GM23248 (cell line): ENCODE results near the gene DCAF4. TPM values are rescaled to one million over a fixed set of nuclear protein-coding genes. Genes with fewer than 3 reads are reported as not detected.
"Not testable (repeated sequence)": the region's sequence is repeated elsewhere in the genome, so short reads cannot be mapped to it uniquely, and the experiment has no call there.

Source experiments
- DNase-seq: peaks from one replicate; pipeline ENCODE4 v3.0.0-alpha.2; 2015
- H2AFZ ChIP-seq: fragments of 200-600 bp; sonication (generic); 2 replicates; pipeline ENCODE4 v1.6.1; 2016; ENCODE audit warnings: antibody characterized with exemption
- H3F3A ChIP-seq: fragments of 200-600 bp; sonication (generic); 2 replicates; pipeline ENCODE4 v1.6.1; 2016; ENCODE audit warnings: mild to moderate bottlenecking, antibody characterized with exemption, mixed run types; ENCODE audit not compliant: insufficient read depth
- H3K27ac ChIP-seq: fragments of 200-600 bp; sonication (generic); 2 replicates; pipeline ENCODE4 v1.5.1; 2016; ENCODE audit warnings: mild to moderate bottlenecking
- H3K27me3 ChIP-seq: fragments of 200-600 bp; sonication (generic); replicated peaks from 2 replicates; pipeline ENCODE4 v1.6.1; 2016; ENCODE audit warnings: mild to moderate bottlenecking; ENCODE audit not compliant: insufficient read depth
- H3K36me3 ChIP-seq: fragments of 200-600 bp; sonication (generic); 2 replicates; pipeline ENCODE4 v1.6.1; 2016; ENCODE audit warnings: low read depth, mild to moderate bottlenecking
- H3K4me1 ChIP-seq: fragments of 200-600 bp; sonication (generic); 2 replicates; pipeline ENCODE4 v1.6.1; 2016; ENCODE audit warnings: mild to moderate bottlenecking; ENCODE audit not compliant: insufficient read depth
- H3K4me2 ChIP-seq: fragments of 200-600 bp; sonication (generic); one replicate; pipeline ENCODE4 v1.6.1; 2016; ENCODE audit warnings: mild to moderate bottlenecking; ENCODE audit not compliant: unreplicated experiment
- H3K4me3 ChIP-seq: fragments of 200-600 bp; sonication (generic); 2 replicates; pipeline ENCODE4 v1.5.1; 2016; ENCODE audit warnings: mild to moderate bottlenecking
- H3K79me2 ChIP-seq: fragments of 200-600 bp; sonication (generic); 2 replicates; pipeline ENCODE4 v1.6.1; 2016; ENCODE audit warnings: mild to moderate bottlenecking; ENCODE audit not compliant: insufficient read depth
- H3K9ac ChIP-seq: fragments of 200-600 bp; sonication (generic); 2 replicates; pipeline ENCODE4 v1.6.1; 2016; ENCODE audit warnings: mild to moderate bottlenecking
- H3K9me2 ChIP-seq: fragments of 200-600 bp; sonication (generic); 2 replicates; pipeline ENCODE4 v1.6.1; 2016; ENCODE audit warnings: mixed run types, mild to moderate bottlenecking, moderate library complexity; ENCODE audit not compliant: insufficient read depth
- H3K9me3 ChIP-seq: fragments of 200-600 bp; sonication (generic); one replicate; pipeline ENCODE4 v1.6.1; 2017; ENCODE audit warnings: low read depth
- H4K20me1 ChIP-seq: fragments of 200-600 bp; sonication (generic); 2 replicates; pipeline ENCODE4 v1.6.0; 2016; ENCODE audit not compliant: insufficient read depth
- EZH2 ChIP-seq: fragments of 200-600 bp; sonication (generic); IDR thresholded peaks from 2 replicates; pipeline ENCODE4 v1.6.1; 2018; ENCODE audit warnings: antibody characterized with exemption, mild to moderate bottlenecking; ENCODE audit not compliant: insufficient read depth, poor library complexity, severe bottlenecking
- EZH2phosphoT487 ChIP-seq: fragments of 200-600 bp; sonication (generic); IDR thresholded peaks from 2 replicates; pipeline ENCODE4 v1.6.1; 2018; ENCODE audit warnings: antibody characterized with exemption, moderate library complexity, mild to moderate bottlenecking, low read depth; ENCODE audit not compliant: insufficient read depth
- WGBS, 2 experiments: methylation state at CpG; one replicate each; pipeline ENCODE4 v1.1.6; 2015 to 2017; ENCODE audit warnings: low lambda C conversion rate in 2 of 2, low coverage in 1 of 2; ENCODE audit errors: missing lambda C conversion rate in 2 of 2; 5-methylcytosine and 5-hydroxymethylcytosine counted together
- in situ Hi-C: fragments of 300-500 bp; cut with MboI; formaldehyde crosslinking; loops from 2 replicates; pipeline ENCODE4 v1.15.0; 2020
- polyA plus RNA-seq: library from polyadenylated mRNA; unstranded; fragments of >200 nt; fragmentation: Nextera tagmentation; extraction: Ambion mirVana; gene quantifications from 2 replicates; pipeline ENCODE4 v1.2.1, GENCODE V29; 2016
- total RNA-seq: library from RNA; depleted of rRNA; stranded (reverse); fragments of >200 nt; shearing (Covaris generic); gene quantifications from 2 replicates; pipeline ENCODE4 v1.2.3, GENCODE V29; 2014

The DCAF4 gene
- total and polyA plus RNA-seq, 2 experiments from 2014 or later: 17.1 to 20.4 TPM

DNA sequence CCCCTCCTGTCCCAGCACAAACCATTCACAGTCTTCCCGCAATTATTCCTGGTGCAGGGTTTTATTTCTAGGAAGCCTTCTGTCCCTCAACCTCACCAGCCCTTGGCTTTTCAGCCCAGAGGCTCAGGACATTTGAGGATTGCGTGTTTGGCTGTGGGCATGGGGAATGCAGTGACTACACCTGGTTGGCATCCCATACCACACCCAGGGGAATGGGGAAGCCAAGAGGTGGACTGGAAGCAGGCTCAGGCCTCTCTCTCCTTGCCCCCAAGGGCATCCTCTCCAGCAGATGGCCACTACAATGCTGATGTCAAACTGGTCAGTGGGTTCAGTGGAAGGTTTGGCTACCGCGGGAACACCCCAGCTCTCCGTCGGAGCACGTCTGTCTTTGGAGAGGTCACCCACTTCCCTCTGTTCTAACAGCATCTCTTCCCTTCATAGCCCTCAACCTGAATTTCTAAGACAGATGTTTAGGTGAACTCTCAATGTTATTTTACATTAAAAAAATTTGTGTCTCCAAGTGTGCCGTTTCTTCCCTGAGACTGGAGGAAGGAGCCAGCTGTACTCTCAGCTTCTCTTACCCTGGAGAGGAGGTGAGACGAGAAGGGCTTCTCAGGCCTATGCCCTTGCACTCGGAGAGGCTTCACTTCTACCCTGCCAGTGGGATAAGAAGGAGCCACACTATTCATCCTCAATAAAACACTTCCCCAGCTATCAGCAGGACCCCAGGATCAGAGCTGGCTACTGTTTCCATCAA is 35.5 kb downstream of the DCAF4 start:
- 72 to 73% methylated on average over 10 of the region's 10 CpGs for WGBS, 2 experiments
- Histone ChIP-seq H3K4me2 (no peak overlapping the region), H3K27ac (peak overlapping the region; percentile 24)

DNA sequence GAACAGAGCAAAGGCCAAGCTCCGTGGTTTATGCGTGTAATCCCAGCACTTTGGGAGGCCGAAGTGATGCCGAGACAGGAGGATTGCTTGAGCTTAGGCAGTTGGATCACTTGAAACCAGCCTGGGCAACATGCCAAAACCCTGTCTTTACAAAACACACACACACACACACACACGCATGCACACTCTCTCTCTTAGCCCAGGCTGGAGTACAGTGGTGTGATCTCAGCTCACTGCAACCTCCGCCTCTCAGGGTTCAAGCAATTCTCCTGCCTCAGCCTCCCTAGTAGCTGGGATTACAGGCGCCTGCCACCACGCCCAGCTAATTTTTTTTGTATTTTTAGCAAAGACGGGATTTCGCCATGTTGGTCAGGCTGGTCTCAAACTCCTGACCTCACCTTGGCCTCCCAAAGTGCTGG is 36.1 kb downstream of the DCAF4 start:
- H3K27ac ChIP-seq, in situ Hi-C loops, H3K36me3 ChIP-seq, H3K9me2 ChIP-seq, H3K9me3 ChIP-seq, H3K4me1 ChIP-seq, H3K9ac ChIP-seq, H4K20me1 ChIP-seq, H3K27me3 ChIP-seq, H3K4me2 ChIP-seq, H3K79me2 ChIP-seq, H2AFZ ChIP-seq, H3K4me3 ChIP-seq: not testable (repeated sequence)
- 61 to 70% methylated on average over 10 of the region's 10 CpGs for WGBS, 2 experiments
- DNase-seq: peak; percentile 38
- H3F3A ChIP-seq: peaks cover 45% of the 10 kb centered on the region

More for the DNA sequence above, 35.5 kb downstream of the DCAF4 start:
- Histone ChIP-seq H4K20me1 (no peaks in the 10 kb centered on the region), H2AFZ (no peak overlapping the region), H3K36me3 (no peaks in the 10 kb centered on the region), H3F3A (peaks cover 44% of the 10 kb centered on the region), H3K79me2 (no peaks in the 10 kb centered on the region), H3K9me3 (no peaks in the 10 kb centered on the region), H3K4me1 (no peaks in the 10 kb centered on the region), H3K4me3 (no peak overlapping the region), H3K27me3 (no peaks in the 10 kb centered on the region), H3K9ac (no peak overlapping the region), H3K9me2 (no peaks in the 10 kb centered on the region)
- no peak for TF ChIP-seq EZH2phosphoT487
- TF ChIP-seq EZH2: no peak
- peak; percentile 47 for DNase-seq
- in situ Hi-C loops: no loop called here

DNA sequence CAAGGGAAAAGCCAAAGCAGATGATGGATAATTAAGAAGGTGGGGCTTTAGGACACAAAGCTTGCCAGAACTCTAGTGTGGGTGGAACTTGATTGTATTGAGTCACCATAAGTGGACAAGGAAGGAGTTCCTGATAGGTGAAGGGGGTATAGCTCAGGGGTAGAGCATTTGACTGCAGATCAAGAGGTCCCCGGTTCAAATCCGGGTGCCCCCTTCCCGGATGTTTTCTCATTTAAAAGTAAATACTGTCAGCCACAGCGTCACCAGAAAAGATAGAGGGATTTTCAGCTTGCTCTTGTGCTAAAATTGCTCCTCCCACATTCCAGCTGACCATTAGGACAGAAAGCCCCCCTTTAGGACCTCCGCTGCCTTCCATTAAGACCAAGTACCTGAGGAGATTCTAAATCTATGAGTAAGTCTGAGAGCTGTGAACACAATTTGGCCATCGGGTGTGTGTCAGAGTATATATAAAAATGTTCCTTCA is 36.6 kb downstream of the DCAF4 start:
- Histone ChIP-seq H3K4me2 (no peak overlapping the region), H3F3A (peaks cover 45% of the 10 kb centered on the region)
- WGBS, 2 experiments: 12 to 13% methylated on average over 6 of the region's 6 CpGs

DNA sequence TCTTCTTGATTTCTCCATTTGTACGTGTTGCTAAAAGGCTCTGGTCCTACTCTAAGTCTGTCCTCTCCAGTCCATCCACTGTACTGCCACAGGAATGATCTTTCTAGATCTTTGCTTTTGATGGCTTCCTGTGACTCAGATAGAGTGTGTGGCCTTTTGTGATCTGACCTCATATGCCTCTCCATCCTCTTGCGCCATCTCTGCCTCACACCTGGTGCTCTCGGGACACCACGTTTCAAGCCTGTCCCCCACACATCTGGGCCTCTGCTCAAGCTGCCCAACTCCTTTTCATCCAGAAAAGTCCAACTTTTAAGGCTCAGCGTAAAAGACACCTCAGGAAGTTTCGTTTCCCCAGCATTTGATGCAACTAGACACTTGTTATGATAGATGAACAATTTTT is 39.0 kb downstream of the DCAF4 start:
- TF ChIP-seq EZH2phosphoT487 (no peak), EZH2 (no peak)
- in situ Hi-C loops: no loop called here
- Histone ChIP-seq H3K9me2 (no peaks in the 10 kb centered on the region), H3K79me2 (no peaks in the 10 kb centered on the region), H3K4me1 (no peaks in the 10 kb centered on the region), H3K9ac (no peak overlapping the region), H3K4me3 (no peak overlapping the region), H3K27me3 (no peaks in the 10 kb centered on the region), H3K27ac (no peak overlapping the region), H2AFZ (no peak overlapping the region), H3K4me2 (no peak overlapping the region), H3F3A (peaks cover 45% of the 10 kb centered on the region), H3K36me3 (peaks cover 6% of the 10 kb centered on the region; the same call in 1 of the 2 replicates), H4K20me1 (no peaks in the 10 kb centered on the region), H3K9me3 (no peaks in the 10 kb centered on the region)
- peak; percentile 54 for DNase-seq
- 75 to 77% methylated on average over 6 of the region's 6 CpGs for WGBS, 2 experiments

More for the DNA sequence above, 36.6 kb downstream of the DCAF4 start:
- Histone ChIP-seq H4K20me1 (no peaks in the 10 kb centered on the region), H3K9me3 (no peaks in the 10 kb centered on the region), H3K9me2 (no peaks in the 10 kb centered on the region), H3K9ac (no peak overlapping the region), H3K27ac (peak overlapping the region; percentile 7; the same call in 1 of the 2 replicates), H3K4me1 (no peaks in the 10 kb centered on the region), H3K36me3 (no peaks in the 10 kb centered on the region), H3K4me3 (no peak overlapping the region), H2AFZ (no peak overlapping the region), H3K79me2 (no peaks in the 10 kb centered on the region), H3K27me3 (no peaks in the 10 kb centered on the region)
- TF ChIP-seq EZH2 (no peak), EZH2phosphoT487 (no peak)
- in situ Hi-C loops: no loop called here
- DNase-seq: peak; percentile 87
